ENCODE results near the gene PCP2.

DNA sequence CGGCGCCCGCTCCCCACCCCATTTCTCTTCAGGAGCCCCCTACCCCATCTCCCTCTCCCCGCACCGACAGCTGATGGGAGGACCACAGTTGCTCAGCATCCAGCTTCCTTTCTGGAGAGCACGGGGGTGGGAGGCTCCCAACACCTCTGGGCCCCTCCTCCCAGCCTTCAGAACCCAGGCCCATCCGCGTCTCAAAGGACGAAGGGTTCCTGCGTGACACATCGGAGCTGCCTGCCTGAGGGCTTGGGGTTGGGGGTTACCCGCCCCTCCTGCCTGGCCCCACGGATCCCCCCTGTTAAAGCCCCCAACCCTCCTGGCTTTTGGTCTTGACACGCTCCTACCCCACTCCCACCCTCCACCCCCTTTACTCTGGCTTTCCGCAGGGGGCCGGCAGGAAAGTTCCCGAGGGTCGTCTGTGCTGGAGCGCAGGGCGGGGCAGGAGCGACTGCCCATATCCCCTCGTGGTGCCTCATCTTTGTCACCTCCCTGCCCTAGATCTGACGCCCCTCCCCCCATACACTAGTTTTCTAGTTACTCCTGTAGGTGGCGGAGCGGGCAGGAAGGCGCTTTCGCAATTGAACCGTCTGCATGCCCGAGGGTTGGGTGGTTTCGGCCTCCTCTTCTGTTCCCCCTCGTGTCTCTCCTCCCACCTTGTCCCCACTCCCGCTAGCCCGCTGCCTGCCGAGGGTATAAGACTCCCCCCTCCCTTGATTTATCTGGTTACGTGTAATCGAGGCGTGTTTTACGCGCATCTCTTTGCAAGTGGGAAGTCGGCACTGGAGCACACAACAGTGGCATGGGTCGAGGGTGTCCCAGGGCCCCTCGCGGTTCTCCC, 48.0 kb upstream of the PCP2 start:
- TF ChIP-seq, protein P1, sequence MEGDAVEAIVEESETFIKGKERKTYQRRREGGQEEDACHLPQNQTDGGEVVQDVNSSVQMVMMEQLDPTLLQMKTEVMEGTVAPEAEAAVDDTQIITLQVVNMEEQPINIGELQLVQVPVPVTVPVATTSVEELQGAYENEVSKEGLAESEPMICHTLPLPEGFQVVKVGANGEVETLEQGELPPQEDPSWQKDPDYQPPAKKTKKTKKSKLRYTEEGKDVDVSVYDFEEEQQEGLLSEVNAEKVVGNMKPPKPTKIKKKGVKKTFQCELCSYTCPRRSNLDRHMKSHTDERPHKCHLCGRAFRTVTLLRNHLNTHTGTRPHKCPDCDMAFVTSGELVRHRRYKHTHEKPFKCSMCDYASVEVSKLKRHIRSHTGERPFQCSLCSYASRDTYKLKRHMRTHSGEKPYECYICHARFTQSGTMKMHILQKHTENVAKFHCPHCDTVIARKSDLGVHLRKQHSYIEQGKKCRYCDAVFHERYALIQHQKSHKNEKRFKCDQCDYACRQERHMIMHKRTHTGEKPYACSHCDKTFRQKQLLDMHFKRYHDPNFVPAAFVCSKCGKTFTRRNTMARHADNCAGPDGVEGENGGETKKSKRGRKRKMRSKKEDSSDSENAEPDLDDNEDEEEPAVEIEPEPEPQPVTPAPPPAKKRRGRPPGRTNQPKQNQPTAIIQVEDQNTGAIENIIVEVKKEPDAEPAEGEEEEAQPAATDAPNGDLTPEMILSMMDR (IDR thresholded peaks at IDR 0.05; ENCODE audit: poor library complexity), result peak; percentile 49
- TF ChIP-seq EZH2phosphoT487 (IDR thresholded peaks at IDR 0.05; ENCODE audit: low read depth, severe bottlenecking, unreplicated experiment), result no peak
- TF ChIP-seq EZH2 (IDR thresholded peaks at IDR 0.05; ENCODE audit: borderline replicate concordance), result no peak
